CD4-positive, alpha-beta T cell (primary cell): Measurements from ENCODE around the gene HSH2D. TPM values are rescaled to one million over a fixed set of nuclear protein-coding genes. Genes with fewer than 3 reads are reported as not detected.

Experiments used
- ATAC-seq: fragments of 200-7000 bp; cut with Tn5 transposase; one replicate; pipeline ENCODE4 v1.10.0; 2022; ENCODE audit warnings: mild to moderate bottlenecking; ENCODE audit not compliant: poor library complexity
- CTCF ChIA-PET: fragments of 350-600 bp; sonication (Branson Sonifier 250); formaldehyde crosslinking; loops from one replicate; lab custom pipeline; 2021; ENCODE audit warnings: antibody characterized with exemption, inconsistent platforms; lab: Charles Lee
- POLR2A ChIA-PET: fragments of 350-600 bp; sonication (Branson Sonifier 250); formaldehyde crosslinking; loops from one replicate; lab custom pipeline; 2021; ENCODE audit warnings: antibody characterized with exemption, inconsistent platforms; lab: Charles Lee
- DNase-seq, 14 experiments: peaks; one replicate each; pipeline ENCODE4 v3.0.0-alpha.2; 2013 to 2020; ENCODE audit warnings: mixed read lengths in 2 of 14
- H3K27ac ChIP-seq, 2 donors: one replicate each; pipeline versions ENCODE4 v1.5.1 to v1.7.0; 2013; ENCODE audit warnings: low read length in 2 of 2, low read depth in 1 of 2, mild to moderate bottlenecking in 1 of 2
- H3K27me3 ChIP-seq, 2 experiments: 1 replicate in 1 of 2; 2 replicates in 1 of 2; pipeline versions ENCODE4 v1.6.1 to v1.7.0; 2013; ENCODE audit warnings: low read length in 2 of 2, control low read depth in 1 of 2, mild to moderate bottlenecking in 1 of 2, moderate library complexity in 1 of 2; ENCODE audit not compliant: insufficient read depth in 2 of 2, control insufficient read depth in 1 of 2
- H3K36me3 ChIP-seq: one replicate; pipeline ENCODE4 v1.6.1; 2013; ENCODE audit warnings: low read length, control low read depth; ENCODE audit not compliant: insufficient read depth
- H3K4me1 ChIP-seq: one replicate; pipeline ENCODE4 v1.6.1; 2013; ENCODE audit warnings: low read length, control low read depth; ENCODE audit not compliant: insufficient read depth
- H3K4me3 ChIP-seq: one replicate; pipeline ENCODE4 v1.5.1; 2013; ENCODE audit warnings: mild to moderate bottlenecking, low read length, moderate library complexity
- H3K9me3 ChIP-seq, 2 experiments: 1 replicate in 1 of 2; 2 replicates in 1 of 2; pipeline versions ENCODE4 v1.6.1 to v1.7.0; 2013; ENCODE audit warnings: low read length in 2 of 2, mild to moderate bottlenecking in 2 of 2, control low read depth in 1 of 2, moderate library complexity in 1 of 2; ENCODE audit not compliant: control insufficient read depth in 1 of 2, insufficient read depth in 1 of 2
- H3K27ac Mint-ChIP-seq: one replicate; pipeline ENCODE4 v1.8.0; 2020; ENCODE audit warnings: mixed read lengths
- H3K27me3 Mint-ChIP-seq: one replicate; pipeline ENCODE4 v1.8.0; 2021; ENCODE audit warnings: mixed read lengths
- H3K36me3 Mint-ChIP-seq: one replicate; pipeline ENCODE4 v1.8.0; 2021; ENCODE audit warnings: low read depth, mixed read lengths
- H3K4me1 Mint-ChIP-seq: one replicate; pipeline ENCODE4 v1.8.0; 2021; ENCODE audit warnings: low read depth, mixed read lengths
- H3K4me3 Mint-ChIP-seq: one replicate; pipeline ENCODE4 v1.8.0; 2020; ENCODE audit warnings: mild to moderate bottlenecking, mixed read lengths
- H3K9me3 Mint-ChIP-seq: one replicate; pipeline ENCODE4 v1.8.0; 2020; ENCODE audit warnings: mixed read lengths
- intact Hi-C, 2 experiments: fragments of 100-400 bp; cut with DNase I in 1 of 2; cut with micrococcal nuclease in 1 of 2; formaldehyde crosslinking; loops; one replicate each; pipeline versions ENCODE4 v1.15.1 to v1.9.0; 2023 to 2025; cut with DNase I, micrococcal nuclease
- total RNA-seq, 174 experiments: library from RNA in 2 of 174; stranded (reverse) in 2 of 174; gene quantifications; one replicate each; pipeline ENCODE4 v1.2.3 and lab custom pipeline; 2021 to 2026
- TF ChIP-seq, protein P1 (sequence below): fragments of 200-600 bp; IDR thresholded peaks from one replicate; pipeline ENCODE4 v1.8.0; 2022; ENCODE audit warnings: antibody characterized with exemption, mild to moderate bottlenecking

The HSH2D gene
- total RNA-seq, 2 experiments from 2014 or later = 46.0 to 46.9 TPM

GRCh38 chr19:16131648-16132047, 11.8 kb upstream of the HSH2D start:
- Histone ChIP-seq H3K4me3 (no peak overlapping the region), H3K4me1 (no peaks in the 10 kb centered on the region), H3K9me3 (no peaks in the 10 kb centered on the region), H3K27ac (no peak overlapping the region), H3K36me3 (peaks cover 71% of the 10 kb centered on the region), H3K27me3 (no peaks in the 10 kb centered on the region)
- H3K27ac Mint-ChIP-seq = no peak overlapping the region
- no peaks in the 10 kb centered on the region for H3K9me3 Mint-ChIP-seq
- CTCF ChIA-PET = no interaction called here
- POLR2A ChIA-PET = no interaction called here
- intact Hi-C loops = no loop called here
- ATAC-seq (no peak), DNase-seq (no peak)
- TF ChIP-seq, protein P1, sequence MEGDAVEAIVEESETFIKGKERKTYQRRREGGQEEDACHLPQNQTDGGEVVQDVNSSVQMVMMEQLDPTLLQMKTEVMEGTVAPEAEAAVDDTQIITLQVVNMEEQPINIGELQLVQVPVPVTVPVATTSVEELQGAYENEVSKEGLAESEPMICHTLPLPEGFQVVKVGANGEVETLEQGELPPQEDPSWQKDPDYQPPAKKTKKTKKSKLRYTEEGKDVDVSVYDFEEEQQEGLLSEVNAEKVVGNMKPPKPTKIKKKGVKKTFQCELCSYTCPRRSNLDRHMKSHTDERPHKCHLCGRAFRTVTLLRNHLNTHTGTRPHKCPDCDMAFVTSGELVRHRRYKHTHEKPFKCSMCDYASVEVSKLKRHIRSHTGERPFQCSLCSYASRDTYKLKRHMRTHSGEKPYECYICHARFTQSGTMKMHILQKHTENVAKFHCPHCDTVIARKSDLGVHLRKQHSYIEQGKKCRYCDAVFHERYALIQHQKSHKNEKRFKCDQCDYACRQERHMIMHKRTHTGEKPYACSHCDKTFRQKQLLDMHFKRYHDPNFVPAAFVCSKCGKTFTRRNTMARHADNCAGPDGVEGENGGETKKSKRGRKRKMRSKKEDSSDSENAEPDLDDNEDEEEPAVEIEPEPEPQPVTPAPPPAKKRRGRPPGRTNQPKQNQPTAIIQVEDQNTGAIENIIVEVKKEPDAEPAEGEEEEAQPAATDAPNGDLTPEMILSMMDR = no peak
- no peaks in the 10 kb centered on the region for H3K4me1 Mint-ChIP-seq
- no peaks in the 10 kb centered on the region for H3K27me3 Mint-ChIP-seq
- no peak overlapping the region for H3K4me3 Mint-ChIP-seq
- H3K36me3 Mint-ChIP-seq = peaks cover 85% of the 10 kb centered on the region

DNA sequence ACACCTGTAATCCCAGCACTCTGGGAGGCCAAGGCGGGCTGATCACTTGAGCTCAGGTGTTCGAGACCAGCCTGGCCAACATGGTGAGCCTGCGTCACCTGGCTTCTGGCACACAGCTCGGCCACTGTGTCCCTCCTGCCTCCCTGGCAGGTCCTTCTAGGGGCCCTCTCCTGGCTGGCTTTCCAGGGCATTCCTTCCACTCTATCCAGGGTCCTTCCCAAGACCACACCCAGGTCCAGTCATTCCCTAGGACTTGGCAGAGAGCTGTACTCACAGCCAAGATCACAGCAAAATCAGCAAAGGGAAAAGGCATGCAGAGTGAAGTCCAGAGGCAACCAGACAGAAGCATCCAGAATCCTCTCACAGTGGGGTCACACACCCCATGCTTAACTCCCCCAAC, 9.7 kb upstream of the HSH2D start:
- H3K27me3 ChIP-seq = no peaks in the 10 kb centered on the region
- DNase-seq (no peak), ATAC-seq (no peak)
- Mint-ChIP-seq H3K4me3 (no peak overlapping the region), H3K27ac (peak overlapping the region; percentile 62), H3K4me1 (no peaks in the 10 kb centered on the region), H3K9me3 (no peaks in the 10 kb centered on the region), H3K27me3 (no peaks in the 10 kb centered on the region), H3K36me3 (peaks cover 64% of the 10 kb centered on the region)
- CTCF ChIA-PET = interaction anchor here (1.0 kb wide), 1 partner anchor 71 kb away, joined by 3 read pairs; no protein-coding TSS in a partner anchor
- peaks cover 51% of the 10 kb centered on the region for H3K36me3 ChIP-seq
- H3K4me3 ChIP-seq = no peak overlapping the region
- no peaks in the 10 kb centered on the region for H3K4me1 ChIP-seq
- POLR2A ChIA-PET = interaction anchor here (1.0 to 1.4 kb wide), 3 partner anchors 10 to 69 kb away, joined by 3 to 4 read pairs (median 3); partner anchors contain the start of gene HSH2D
- H3K27ac ChIP-seq = no peak overlapping the region
- H3K9me3 ChIP-seq = no peaks in the 10 kb centered on the region
- intact Hi-C loops = no loop called here
- TF ChIP-seq, protein P1 = no peak

DNA sequence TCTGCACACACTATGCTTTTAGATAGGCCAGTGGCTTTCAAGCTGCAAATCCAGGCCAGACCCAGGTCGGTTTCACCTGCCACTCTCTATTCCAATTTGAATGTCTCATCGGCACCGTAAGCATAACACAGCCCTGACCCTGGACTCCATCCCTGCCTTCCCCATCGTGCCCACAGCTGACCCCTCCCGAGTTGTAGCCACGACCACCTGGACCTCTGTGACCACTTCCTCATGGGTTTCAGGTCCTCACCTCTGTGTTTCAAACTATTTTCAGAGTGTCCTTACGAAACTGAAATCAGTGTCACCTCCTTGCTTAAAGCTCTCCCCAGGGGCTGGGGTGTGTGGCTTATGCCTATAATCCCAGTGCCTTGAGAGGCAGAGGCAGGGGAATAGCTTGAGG, 9.0 kb upstream of the HSH2D start:
- Mint-ChIP-seq H3K27me3 (no peaks in the 10 kb centered on the region), H3K36me3 (peaks cover 57% of the 10 kb centered on the region), H3K4me3 (no peak overlapping the region), H3K27ac (peak overlapping the region; percentile 62), H3K9me3 (no peaks in the 10 kb centered on the region), H3K4me1 (no peaks in the 10 kb centered on the region)
- CTCF ChIA-PET = interaction anchor here (0.7 kb wide), 1 partner anchor 450 kb away, joined by 3 read pairs; no protein-coding TSS in a partner anchor
- Histone ChIP-seq H3K9me3 (no peaks in the 10 kb centered on the region), H3K27ac (no peak overlapping the region), H3K4me3 (no peak overlapping the region), H3K36me3 (peaks cover 44% of the 10 kb centered on the region), H3K27me3 (no peaks in the 10 kb centered on the region), H3K4me1 (peaks cover 1% of the 10 kb centered on the region)
- intact Hi-C loops = no loop called here
- TF ChIP-seq, protein P1 = no peak
- POLR2A ChIA-PET = interaction anchor here (0.7 to 1.4 kb wide), 2 partner anchors 9 to 1011 kb away, joined by 3 to 4 read pairs; partner anchors contain the start of gene HSH2D
- DNase-seq = no peak
- ATAC-seq = no peak
